K562 (cell line): ENCODE results near the gene PALM3. TPM values are rescaled to one million over a fixed set of nuclear protein-coding genes. Genes with fewer than 3 reads are reported as not detected.

ENCODE experiments used
- ASH1L ChIP-seq: fragments of 450-650 bp; IDR thresholded peaks from 2 replicates; pipeline ENCODE4 v1.6.1; 2018; ENCODE audit warnings: borderline replicate concordance, mild to moderate bottlenecking, low read depth; ENCODE audit not compliant: partially characterized antibody
- BCL6 ChIP-seq: fragments of 250-450 bp; sonication (Bioruptor Pico); IDR thresholded peaks from 2 replicates; pipeline ENCODE4 v1.4.0; 2020
- BRD9 ChIP-seq: fragments of 450-650 bp; IDR thresholded peaks from 2 replicates; pipeline ENCODE4 v1.6.1; 2018; ENCODE audit warnings: low read depth; ENCODE audit not compliant: partially characterized antibody
- DACH1 ChIP-seq: fragments of 450-650 bp; IDR thresholded peaks from 2 replicates; pipeline ENCODE4 v1.6.1; 2018; ENCODE audit not compliant: partially characterized antibody
- EP400 ChIP-seq: fragments of 450-650 bp; IDR thresholded peaks from 2 replicates; pipeline ENCODE4 v1.6.1; 2017; ENCODE audit warnings: antibody characterized with exemption, mild to moderate bottlenecking, moderate library complexity
- HDAC2 ChIP-seq: fragments of 450-650 bp; IDR thresholded peaks from 2 replicates; pipeline ENCODE4 v1.6.1; 2016; ENCODE audit warnings: mild to moderate bottlenecking
- HEY1 ChIP-seq: fragments of 250-450 bp; sonication (Bioruptor Pico); IDR thresholded peaks from 2 replicates; pipeline ENCODE4 v1.5.0; 2020; ENCODE audit warnings: mild to moderate bottlenecking, moderate library complexity, borderline replicate concordance
- HMGN3 ChIP-seq: IDR thresholded peaks from 2 replicates; pipeline ENCODE4 v1.6.1; 2011; ENCODE audit warnings: borderline replicate concordance, low read depth, mild to moderate bottlenecking, mixed read lengths, low read length; ENCODE audit not compliant: insufficient read length; ENCODE audit errors: extremely low read depth
- IRF9 ChIP-seq: fragments of 450-650 bp; IDR thresholded peaks from 2 replicates; pipeline ENCODE4 v1.6.1; 2016; ENCODE audit warnings: missing biosample characterization, missing genetic modification characterization
- MAFF ChIP-seq: IDR thresholded peaks from 2 replicates; pipeline ENCODE4 v1.6.1; 2012; ENCODE audit warnings: low read length, improper control_type of control experiment
- NFYB ChIP-seq: IDR thresholded peaks from 2 replicates; pipeline ENCODE4 v1.6.1; 2011; ENCODE audit warnings: mild to moderate bottlenecking, moderate library complexity; ENCODE audit not compliant: insufficient read length; ENCODE audit errors: extremely low read depth
- PHB ChIP-seq: fragments of 250-450 bp; sonication (Bioruptor Pico); IDR thresholded peaks from 2 replicates; pipeline ENCODE4 v1.5.0; 2021
- RBM22 ChIP-seq: fragments of 200-400 bp; formaldehyde crosslinking; IDR thresholded peaks from 2 replicates; pipeline ENCODE4 v1.6.1; 2018; ENCODE audit warnings: low read length, low read depth; ENCODE audit not compliant: poor library complexity, severe bottlenecking
- RNF2 ChIP-seq: sonication (generic); IDR thresholded peaks from 2 replicates; pipeline ENCODE4 v1.6.1; 2016
- SNIP1 ChIP-seq: fragments of 450-650 bp; IDR thresholded peaks from 2 replicates; pipeline ENCODE4 v1.7.1; 2017; ENCODE audit warnings: low read depth, mild to moderate bottlenecking
- TSC22D4 ChIP-seq: fragments of 450-650 bp; IDR thresholded peaks from 2 replicates; pipeline ENCODE4 v1.6.1; 2016; ENCODE audit warnings: missing genetic modification characterization, missing biosample characterization, control low read depth
- U2AF1 ChIP-seq: fragments of 200-400 bp; formaldehyde crosslinking; optimal IDR thresholded peaks from 2 replicates; pipeline ENCODE3; 2017; ENCODE audit warnings: mild to moderate bottlenecking, low read depth, low read length, moderate library complexity
- ZEB2 ChIP-seq: fragments of 450-650 bp; IDR thresholded peaks from 2 replicates; pipeline ENCODE4 v1.6.1; 2016
- ZNF143 ChIP-seq: sonication (generic); formaldehyde crosslinking; IDR thresholded peaks from 2 replicates; pipeline ENCODE4 v1.9.0; 2022; ENCODE audit warnings: mild to moderate bottlenecking, missing genetic modification reagents
- ZNF431 ChIP-seq: sonication (generic); formaldehyde crosslinking; IDR thresholded peaks from 2 replicates; pipeline ENCODE4 v1.8.0; 2022; ENCODE audit warnings: mild to moderate bottlenecking, missing genetic modification reagents
- ZNF512 ChIP-seq: IDR thresholded peaks from 2 replicates; pipeline ENCODE4 v1.6.1; 2016; ENCODE audit warnings: missing genetic modification characterization, missing compliant biosample characterization
- ZNF766 ChIP-seq: fragments of 200-800 bp; sonication (Bioruptor generic); conservative IDR thresholded peaks from 2 replicates; pipeline ENCODE4 v1.6.1; 2016; ENCODE audit warnings: missing genetic modification characterization, missing compliant biosample characterization
- polyA plus RNA-seq, 8 experiments: library from polyadenylated mRNA; depleted of rRNA in 4 of 8; stranded (reverse) in 5 of 8; unstranded in 3 of 8; fragments of >200 nt; fragmentation: Nextera tagmentation in 2 of 8; fragmentation: Illumina TruSeq in 1 of 8; extraction: Ambion mirVana in 2 of 8; extraction: Trizol in 1 of 8; gene quantifications; 2 replicates each; pipeline versions ENCODE4 v1.2.1 to v1.2.3, GENCODE V29; 2011 to 2014; ENCODE audit warnings: inconsistent platforms in 1 of 8, missing spikeins in 1 of 8
- total RNA-seq, 7 experiments: library from RNA; depleted of rRNA in 6 of 7; stranded (reverse); fragments of >200 nt in 6 of 7; fragmentation: Illumina TruSeq in 2 of 7; extraction: Trizol in 2 of 7; gene quantifications; 2 replicates each; pipeline versions ENCODE4 v1.2.1 to v1.2.3, GENCODE V29; 2011 to 2021; ENCODE audit warnings: low replicate concordance in 1 of 7
- TF ChIP-seq, protein P1 (sequence below), 2 experiments: fragments of 450-650 bp; conservative IDR thresholded peaks; 2 replicates each; pipeline ENCODE4 v1.6.1; 2017; ENCODE audit warnings: mild to moderate bottlenecking in 2 of 2, moderate library complexity in 2 of 2
- TF ChIP-seq, protein P2 (sequence below): sonication (generic); formaldehyde crosslinking; IDR thresholded peaks from 2 replicates; pipeline ENCODE4 v1.8.0; 2022; ENCODE audit warnings: mild to moderate bottlenecking, missing genetic modification reagents

PALM3 gene
- total and polyA plus RNA-seq, 9 of the 15 experiments (the other 6 are each of a cell fraction or from before 2014, with no cell fraction given), result 0.07 to 9.3 (median 3.3) TPM

GRCh38 chr19:14005349-14006084 lies 56.4 kb downstream of the PALM3 start (continued):
- no peak for TF ChIP-seq ZNF512 (tag)
- TF ChIP-seq EP400, result no peak; the same call in 1 of the 2 replicates
- TF ChIP-seq TSC22D4 (tag), result no peak
- no peak for TF ChIP-seq PHB (CRISPR knock-in tag)
- TF ChIP-seq ZEB2, result peak; percentile 41; the same call in 1 of the 2 replicates
- TF ChIP-seq, protein P1, sequence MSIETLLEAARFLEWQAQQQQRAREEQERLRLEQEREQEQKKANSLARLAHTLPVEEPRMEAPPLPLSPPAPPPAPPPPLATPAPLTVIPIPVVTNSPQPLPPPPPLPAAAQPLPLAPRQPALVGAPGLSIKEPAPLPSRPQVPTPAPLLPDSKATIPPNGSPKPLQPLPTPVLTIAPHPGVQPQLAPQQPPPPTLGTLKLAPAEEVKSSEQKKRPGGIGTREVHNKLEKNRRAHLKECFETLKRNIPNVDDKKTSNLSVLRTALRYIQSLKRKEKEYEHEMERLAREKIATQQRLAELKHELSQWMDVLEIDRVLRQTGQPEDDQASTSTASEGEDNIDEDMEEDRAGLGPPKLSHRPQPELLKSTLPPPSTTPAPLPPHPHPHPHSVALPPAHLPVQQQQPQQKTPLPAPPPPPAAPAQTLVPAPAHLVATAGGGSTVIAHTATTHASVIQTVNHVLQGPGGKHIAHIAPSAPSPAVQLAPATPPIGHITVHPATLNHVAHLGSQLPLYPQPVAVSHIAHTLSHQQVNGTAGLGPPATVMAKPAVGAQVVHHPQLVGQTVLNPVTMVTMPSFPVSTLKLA (conservative IDR thresholded peaks at IDR 0.05), result no peak
- 0 out of 2 replicates have a peak, but pooled peaks have one; percentile 11 for TF ChIP-seq IRF9
- TF ChIP-seq DACH1, result peak; percentile 71
- peak; percentile 100 for TF ChIP-seq HDAC2
- TF ChIP-seq SNIP1, result 0 out of 2 replicates have a peak, but pooled peaks have one; percentile 42
- no peak for TF ChIP-seq MAFF
- peak; percentile 54 for TF ChIP-seq ASH1L
- peak; percentile 57 for TF ChIP-seq HMGN3
- TF ChIP-seq RBM22, result no peak
- no peak for TF ChIP-seq ZNF143 (CRISPR knock-in tag)
- TF ChIP-seq BRD9, result peak; percentile 94
- no peak for TF ChIP-seq ZNF431 (CRISPR knock-in tag)
- TF ChIP-seq, protein P2, sequence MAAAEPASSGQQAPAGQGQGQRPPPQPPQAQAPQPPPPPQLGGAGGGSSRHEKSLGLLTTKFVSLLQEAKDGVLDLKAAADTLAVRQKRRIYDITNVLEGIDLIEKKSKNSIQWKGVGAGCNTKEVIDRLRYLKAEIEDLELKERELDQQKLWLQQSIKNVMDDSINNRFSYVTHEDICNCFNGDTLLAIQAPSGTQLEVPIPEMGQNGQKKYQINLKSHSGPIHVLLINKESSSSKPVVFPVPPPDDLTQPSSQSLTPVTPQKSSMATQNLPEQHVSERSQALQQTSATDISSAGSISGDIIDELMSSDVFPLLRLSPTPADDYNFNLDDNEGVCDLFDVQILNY, result no peak
- TF ChIP-seq RNF2, result no peak
- TF ChIP-seq NFYB, result peak; percentile 13
- no peak for TF ChIP-seq BCL6 (CRISPR knock-in tag)
- no peak for TF ChIP-seq HEY1
- no peak for TF ChIP-seq U2AF1
- TF ChIP-seq ZNF766, result peak; percentile 70; the same call in 1 of the 2 replicates
